A673 (cell line): ENCODE data around the gene TMEM168. TPM values are rescaled to one million over a fixed set of nuclear protein-coding genes. Genes with fewer than 3 reads are reported as not detected.

Experiments used
- BruUV-seq: library from RNA; stranded (reverse); fragments of 400-500 nt; replicated peaks from 2 replicates; lab custom pipeline; 2021; lab: Mats Ljungman, UMichigan
- CTCF ChIA-PET: fragments of 300-600 bp; sonication (Branson Sonifier 250); formaldehyde crosslinking; loops from one replicate; lab custom pipeline; 2022; ENCODE audit warnings: antibody characterized with exemption; lab: Charles Lee
- POLR2A ChIA-PET: fragments of 300-600 bp; sonication (Branson Sonifier 250); formaldehyde crosslinking; loops from one replicate; lab custom pipeline; 2022; ENCODE audit warnings: antibody characterized with exemption; ENCODE audit not compliant: low non-redundant PET; lab: Charles Lee
- DNase-seq: peaks from one replicate; pipeline ENCODE4 v3.0.0-alpha.2; 2015; ENCODE audit warnings: low spot score
- H3K27ac ChIP-seq: fragments of 200-600 bp; sonication (generic); 2 replicates; pipeline ENCODE4 v1.5.1; 2016; ENCODE audit warnings: mixed run types, low read depth, mild to moderate bottlenecking, mixed read lengths, antibody characterized with exemption, low read length; ENCODE audit not compliant: poor library complexity, severe bottlenecking
- H3K27me3 ChIP-seq: fragments of 200-600 bp; sonication (generic); replicated peaks from 2 replicates; pipeline ENCODE4 v1.6.1; 2017; ENCODE audit warnings: mixed run types, low read depth, mild to moderate bottlenecking, mixed read lengths, antibody characterized with exemption, low read length; ENCODE audit not compliant: insufficient read depth, poor library complexity
- H3K36me3 ChIP-seq: fragments of 200-600 bp; sonication (generic); 2 replicates; pipeline ENCODE4 v1.6.1; 2016; ENCODE audit warnings: mixed run types, mild to moderate bottlenecking, mixed read lengths, antibody characterized with exemption, low read length; ENCODE audit not compliant: insufficient read depth, poor library complexity, severe bottlenecking
- H3K4me1 ChIP-seq: fragments of 200-600 bp; sonication (generic); 2 replicates; pipeline ENCODE4 v1.6.1; 2017; ENCODE audit warnings: mixed run types, mild to moderate bottlenecking, mixed read lengths, antibody characterized with exemption, low read length; ENCODE audit not compliant: insufficient read depth, poor library complexity, severe bottlenecking
- H3K4me3 ChIP-seq: fragments of 200-600 bp; sonication (generic); 2 replicates; pipeline ENCODE4 v1.5.1; 2016; ENCODE audit warnings: low read depth, mixed run types, mild to moderate bottlenecking, mixed read lengths, low read length; ENCODE audit not compliant: poor library complexity, severe bottlenecking
- H3K9me3 ChIP-seq: fragments of 200-600 bp; sonication (generic); 2 replicates; pipeline ENCODE4 v1.6.1; 2016; ENCODE audit warnings: mixed run types, low read depth, mild to moderate bottlenecking, mixed read lengths, antibody characterized with exemption, low read length; ENCODE audit not compliant: poor library complexity, severe bottlenecking
- EZH2 ChIP-seq: fragments of 200-600 bp; sonication (generic); IDR thresholded peaks from 2 replicates; pipeline ENCODE4 v1.6.1; 2017; ENCODE audit warnings: borderline replicate concordance, low read depth, mild to moderate bottlenecking, mixed read lengths, antibody characterized with exemption, low read length; ENCODE audit not compliant: poor library complexity, severe bottlenecking
- intact Hi-C: fragments of 100-400 bp; cut with micrococcal nuclease; formaldehyde crosslinking; loops from one replicate; pipeline ENCODE4 v1.10.0; 2022; ENCODE audit not compliant: unreplicated experiment
- total RNA-seq: library from RNA; stranded (reverse); gene quantifications from 2 replicates; pipeline ENCODE4 v1.2.3, GENCODE V29; 2021
- TF ChIP-seq, protein P1 (sequence below): fragments of 300-800, 200-600 bp; sonication (generic); conservative IDR thresholded peaks from 2 replicates; pipeline ENCODE4 v1.5.1; 2017; ENCODE audit warnings: low read depth, mild to moderate bottlenecking, antibody characterized with exemption, low read length, moderate library complexity, mixed read lengths

The TMEM168 gene
- total RNA-seq, 1 experiment from 2014 or later: 26.4 TPM

DNA sequence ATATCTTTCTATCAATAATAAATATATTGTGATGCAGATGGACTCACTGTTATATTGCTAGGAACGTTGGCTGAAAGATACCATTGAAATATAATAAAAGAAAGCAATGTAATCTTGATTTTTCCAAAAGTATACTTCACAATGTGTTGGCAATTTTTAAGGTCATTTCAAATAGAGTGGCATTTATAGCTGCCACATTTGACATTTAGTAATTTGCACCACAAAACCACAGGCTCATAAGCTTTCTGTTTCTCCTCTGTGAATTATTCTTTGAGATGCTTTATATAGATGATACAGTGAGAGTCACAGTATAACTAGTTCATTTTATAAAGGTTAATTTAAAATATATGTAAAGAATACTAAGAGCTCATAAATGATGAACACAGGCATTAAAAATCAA lies 44.6 kb downstream of the TMEM168 start:
- Histone ChIP-seq H3K27me3 (no peaks in the 10 kb centered on the region), H3K9me3 (no peaks in the 10 kb centered on the region), H3K27ac (no peak overlapping the region), H3K36me3 (no peaks in the 10 kb centered on the region), H3K4me1 (no peaks in the 10 kb centered on the region), H3K4me3 (no peak overlapping the region)
- TF ChIP-seq, protein P1, sequence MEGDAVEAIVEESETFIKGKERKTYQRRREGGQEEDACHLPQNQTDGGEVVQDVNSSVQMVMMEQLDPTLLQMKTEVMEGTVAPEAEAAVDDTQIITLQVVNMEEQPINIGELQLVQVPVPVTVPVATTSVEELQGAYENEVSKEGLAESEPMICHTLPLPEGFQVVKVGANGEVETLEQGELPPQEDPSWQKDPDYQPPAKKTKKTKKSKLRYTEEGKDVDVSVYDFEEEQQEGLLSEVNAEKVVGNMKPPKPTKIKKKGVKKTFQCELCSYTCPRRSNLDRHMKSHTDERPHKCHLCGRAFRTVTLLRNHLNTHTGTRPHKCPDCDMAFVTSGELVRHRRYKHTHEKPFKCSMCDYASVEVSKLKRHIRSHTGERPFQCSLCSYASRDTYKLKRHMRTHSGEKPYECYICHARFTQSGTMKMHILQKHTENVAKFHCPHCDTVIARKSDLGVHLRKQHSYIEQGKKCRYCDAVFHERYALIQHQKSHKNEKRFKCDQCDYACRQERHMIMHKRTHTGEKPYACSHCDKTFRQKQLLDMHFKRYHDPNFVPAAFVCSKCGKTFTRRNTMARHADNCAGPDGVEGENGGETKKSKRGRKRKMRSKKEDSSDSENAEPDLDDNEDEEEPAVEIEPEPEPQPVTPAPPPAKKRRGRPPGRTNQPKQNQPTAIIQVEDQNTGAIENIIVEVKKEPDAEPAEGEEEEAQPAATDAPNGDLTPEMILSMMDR: no peak
- no peak for TF ChIP-seq EZH2
- ChIA-PET CTCF (no interaction called here), POLR2A (no interaction called here)
- DNase-seq: no peak
- no TSS peak for BruUV-seq
- intact Hi-C loops: no loop called here

DNA sequence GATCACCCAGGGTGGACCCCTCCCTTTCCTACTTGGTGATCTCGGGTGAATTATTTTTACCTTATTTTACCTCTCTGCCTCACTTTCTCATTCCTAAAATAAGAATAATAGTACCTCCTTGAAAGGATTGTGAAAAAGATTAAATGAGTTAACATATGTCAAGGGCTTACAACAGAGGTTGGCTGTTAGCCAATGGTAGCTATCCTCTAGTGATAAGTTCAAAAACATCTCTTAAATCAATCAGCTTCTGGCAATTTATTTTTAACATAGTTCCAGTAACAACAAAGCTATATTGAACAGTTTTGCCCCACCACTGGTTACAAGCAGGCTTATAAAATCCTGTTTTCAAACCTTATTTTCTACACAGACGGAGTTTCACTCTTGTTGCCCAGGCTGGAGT lies 45.4 kb downstream of the TMEM168 start:
- Histone ChIP-seq H3K36me3 (no peaks in the 10 kb centered on the region), H3K27me3 (no peaks in the 10 kb centered on the region), H3K4me1 (no peaks in the 10 kb centered on the region), H3K27ac (no peak overlapping the region), H3K9me3 (no peaks in the 10 kb centered on the region), H3K4me3 (no peak overlapping the region)
- POLR2A ChIA-PET: no interaction called here
- no peak for DNase-seq
- CTCF ChIA-PET: no interaction called here
- TF ChIP-seq EZH2: no peak
- TF ChIP-seq, protein P1: no peak
- intact Hi-C loops: no loop called here
- no TSS peak for BruUV-seq

DNA sequence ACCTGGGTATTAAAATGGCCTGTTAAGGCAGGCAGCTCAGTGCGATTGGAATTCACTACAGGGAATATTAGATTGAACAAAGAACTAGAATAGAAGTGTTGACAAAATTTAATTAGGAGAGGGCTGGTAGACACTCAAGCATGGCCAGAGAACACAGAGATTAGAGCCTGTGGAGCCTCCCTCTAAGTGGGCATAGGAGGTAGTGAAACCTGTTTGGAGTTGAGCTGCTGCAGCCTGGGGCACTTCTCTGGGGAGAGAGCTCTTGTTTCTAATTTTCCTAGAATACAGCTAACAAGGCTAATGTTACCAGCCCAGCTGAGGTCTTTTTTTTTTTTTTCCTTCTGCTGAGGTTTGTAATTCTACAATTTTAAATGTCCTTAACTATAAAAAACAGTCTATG lies 46.4 kb downstream of the TMEM168 start:
- no peaks in the 10 kb centered on the region for H3K4me1 ChIP-seq
- BruUV-seq: no TSS peak
- no peak for TF ChIP-seq EZH2
- TF ChIP-seq, protein P1: no peak
- no peak overlapping the region for H3K4me3 ChIP-seq
- H3K27ac ChIP-seq: no peak overlapping the region
- no peaks in the 10 kb centered on the region for H3K27me3 ChIP-seq
- H3K9me3 ChIP-seq: no peaks in the 10 kb centered on the region
- no peaks in the 10 kb centered on the region for H3K36me3 ChIP-seq
- ChIA-PET CTCF (interaction anchor here (0.7 kb wide), 1 partner anchor 557 kb away, joined by 3 read pairs; no protein-coding TSS in a partner anchor), POLR2A (no interaction called here)
- intact Hi-C loops: no loop called here
- DNase-seq: no peak
